K562 (cell line): ENCODE data around the gene SERTAD1. TPM values are rescaled to one million over a fixed set of nuclear protein-coding genes. Genes with fewer than 3 reads are reported as not detected.
A peak's percentile ranks its signal among the peaks of the same experiment; 100 is the strongest.
"Not testable (repeated sequence)": the region's sequence is repeated elsewhere in the genome, so short reads cannot be mapped to it uniquely, and the experiment has no call there.

Experiments
- ATAC-seq: fragments of 200-7000 bp; cut with Tn5 transposase; 3 replicates; pipeline ENCODE4 v1.9.1; 2020; ENCODE audit warnings: moderate library complexity
- BruUV-seq: library from RNA; stranded (reverse); fragments of 400-500 nt; replicated peaks from 2 replicates; lab custom pipeline; 2021; lab: Mats Ljungman, UMichigan
- CTCF ChIA-PET: fragments of 300-600 bp; formaldehyde crosslinking; extraction: SDS; loops from one replicate; lab custom pipeline; 2021; ENCODE audit warnings: low intra/inter-chr PET ratio; lab: Yijun Ruan, JAX
- POLR2A ChIA-PET: fragments of 300-600, 350-650 bp; sonication (Branson Sonifier 250); formaldehyde crosslinking; extraction: SDS; loops from one replicate; lab custom pipeline; 2021; ENCODE audit warnings: antibody characterized with exemption, inconsistent platforms; lab: Yijun Ruan, JAX
- DNase-seq, 4 experiments: peaks; one replicate each; pipeline versions ENCODE4 v3.0.0 to v3.0.0-alpha.2; 2011 to 2018; ENCODE audit warnings: low spot score in 3 of 4, mixed read lengths in 3 of 4; ENCODE audit errors: extremely low read depth in 1 of 4
- FAIRE-seq: peaks from 2 replicates; lab custom pipeline; 2011; peaks lifted over from hg19 to GRCh38; lab: Jason Lieb, UNC
- H2AFZ ChIP-seq: 2 replicates; pipeline ENCODE4 v1.6.0; 2011; ENCODE audit warnings: low read depth, low read length, control low read depth, inconsistent platforms
- H3K27ac ChIP-seq: fragments of 200-600 bp; 3 replicates; pipeline ENCODE4 v1.8.0; 2011; ENCODE audit warnings: low read depth, mild to moderate bottlenecking, control low read depth, inconsistent platforms, low read length, moderate library complexity, mixed read lengths; ENCODE audit errors: extremely low read depth
- H3K27me3 ChIP-seq, 2 experiments: fragments of 300-600 bp in 1 of 2; 2 replicates in 1 of 2; 3 replicates in 1 of 2; pipeline versions ENCODE4 v1.6.0 to v1.8.0; 2011; ENCODE audit warnings: inconsistent platforms in 2 of 2, low read length in 2 of 2, mild to moderate bottlenecking in 1 of 2, mixed read lengths in 1 of 2, moderate library complexity in 1 of 2; ENCODE audit not compliant: control insufficient read depth in 2 of 2, insufficient read depth in 2 of 2
- H3K36me3 ChIP-seq: fragments of 300-600 bp; 3 replicates; pipeline ENCODE4 v1.8.0; 2011; ENCODE audit warnings: mild to moderate bottlenecking, low read length, inconsistent platforms; ENCODE audit not compliant: control insufficient read depth, insufficient read depth
- H3K4me1 ChIP-seq, 2 experiments: fragments of 200-600 bp in 1 of 2; replicated peaks in 1 of 2; 2 replicates in 1 of 2; 3 replicates in 1 of 2; pipeline versions ENCODE4 v1.5.1 to v1.8.0; 2011; ENCODE audit warnings: inconsistent platforms in 2 of 2, low read length in 2 of 2, mild to moderate bottlenecking in 1 of 2, mixed read lengths in 1 of 2, moderate library complexity in 1 of 2; ENCODE audit not compliant: control insufficient read depth in 2 of 2, insufficient read depth in 2 of 2
- H3K4me2 ChIP-seq: 2 replicates; pipeline ENCODE4 v1.6.1; 2011; ENCODE audit warnings: low read length, control low read depth, inconsistent platforms, mixed read lengths; ENCODE audit not compliant: insufficient read depth
- H3K4me3 ChIP-seq: fragments of 200-600 bp; sonication (generic), shearing (Covaris generic); 2 replicates; pipeline ENCODE4 v1.5.1; 2016; ENCODE audit warnings: control low read depth, inconsistent platforms
- H3K79me2 ChIP-seq: fragments of 200-600 bp; 3 replicates; pipeline ENCODE4 v1.8.0; 2011; ENCODE audit warnings: low read length, inconsistent platforms; ENCODE audit not compliant: control insufficient read depth, insufficient read depth
- H3K9ac ChIP-seq, 2 experiments: 2 replicates each; pipeline versions ENCODE4 v1.6.0 to v1.6.1; 2011; ENCODE audit warnings: low read depth in 2 of 2, low read length in 2 of 2, control low read depth in 1 of 2, inconsistent platforms in 1 of 2, mild to moderate bottlenecking in 1 of 2, mixed read lengths in 1 of 2; ENCODE audit not compliant: insufficient read depth in 1 of 2
- H3K9me1 ChIP-seq: one replicate; pipeline ENCODE4 v1.6.0; 2011; ENCODE audit warnings: inconsistent platforms, mild to moderate bottlenecking, low read length, moderate library complexity; ENCODE audit not compliant: control insufficient read depth, insufficient read depth
- H3K9me3 ChIP-seq: replicated peaks from 2 replicates; pipeline ENCODE4 v1.5.1; 2011; ENCODE audit warnings: low read depth, low read length, inconsistent platforms; ENCODE audit not compliant: control insufficient read depth, insufficient read depth
- H4K20me1 ChIP-seq: replicated peaks from 2 replicates; pipeline ENCODE4 v1.6.1; 2011; ENCODE audit warnings: low read length, inconsistent platforms, mixed read lengths; ENCODE audit not compliant: control insufficient read depth, insufficient read depth
- ATF7 ChIP-seq: fragments of 450-650 bp; IDR thresholded peaks from 2 replicates; pipeline ENCODE4 v1.7.1; 2014; ENCODE audit warnings: mild to moderate bottlenecking, moderate library complexity
- MYNN ChIP-seq, 2 experiments: sonication (generic); formaldehyde crosslinking in 1 of 2; IDR thresholded peaks; 2 replicates each; pipeline versions ENCODE4 v1.5.0 to v1.6.1; 2016 to 2020; ENCODE audit warnings: antibody characterized with exemption in 1 of 2, missing genetic modification reagents in 1 of 2
- RBFOX2 ChIP-seq: fragments of 200-400 bp; formaldehyde crosslinking; IDR thresholded peaks from 2 replicates; pipeline ENCODE4 v1.6.1; 2017; ENCODE audit warnings: low read depth, mild to moderate bottlenecking, low read length, moderate library complexity
- SPI1 ChIP-seq: IDR thresholded peaks from 2 replicates; pipeline ENCODE4 v1.6.1; 2011; ENCODE audit warnings: low read depth, low read length, control low read depth, borderline replicate concordance
- WGBS: fragments of 100-300 bp; shearing (Covaris generic); methylation state at CpG from one replicate; pipeline ENCODE4 v1.1.6; 2016; ENCODE audit warnings: low coverage, mixed read lengths; ENCODE audit not compliant: insufficient coverage; ENCODE audit errors: missing lambda C conversion rate; 5-methylcytosine and 5-hydroxymethylcytosine counted together
- in situ Hi-C: fragments of 300-500 bp; cut with MboI; formaldehyde crosslinking; loops from 4 replicates; pipeline ENCODE4 v1.15.0; 2018; ENCODE audit warnings: inconsistent platforms, mixed read lengths
- intact Hi-C: fragments of 100-400 bp; cut with micrococcal nuclease; formaldehyde crosslinking; loops from 2 replicates; pipeline ENCODE4 v1.14.2; 2022
- polyA plus RNA-seq, 8 experiments: library from polyadenylated mRNA; depleted of rRNA in 4 of 8; stranded (reverse) in 5 of 8; unstranded in 3 of 8; fragments of >200 nt; fragmentation: Nextera tagmentation in 2 of 8; fragmentation: Illumina TruSeq in 1 of 8; extraction: Ambion mirVana in 2 of 8; extraction: Trizol in 1 of 8; gene quantifications; 2 replicates each; pipeline versions ENCODE4 v1.2.1 to v1.2.3, GENCODE V29; 2011 to 2014; ENCODE audit warnings: inconsistent platforms in 1 of 8, missing spikeins in 1 of 8
- total RNA-seq, 7 experiments: library from RNA; depleted of rRNA in 6 of 7; stranded (reverse); fragments of >200 nt in 6 of 7; fragmentation: Illumina TruSeq in 2 of 7; extraction: Trizol in 2 of 7; gene quantifications; 2 replicates each; pipeline versions ENCODE4 v1.2.1 to v1.2.3, GENCODE V29; 2011 to 2021; ENCODE audit warnings: low replicate concordance in 1 of 7
- TF ChIP-seq, protein P1 (sequence below): sonication (generic); formaldehyde crosslinking; IDR thresholded peaks from 2 replicates; pipeline ENCODE4 v1.8.1; 2023; ENCODE audit warnings: mild to moderate bottlenecking, missing genetic modification reagents
- TF ChIP-seq, protein P2 (sequence below): sonication (generic); formaldehyde crosslinking; IDR thresholded peaks from 2 replicates; pipeline ENCODE4 v1.8.0; 2023; ENCODE audit warnings: mild to moderate bottlenecking, missing genetic modification reagents
- TF ChIP-seq, protein P3 (sequence below), 2 experiments: fragments of 450-650 bp in 1 of 2; sonication (generic) in 1 of 2; formaldehyde crosslinking in 1 of 2; IDR thresholded peaks in 1 of 2; conservative IDR thresholded peaks in 1 of 2; 2 replicates each; pipeline versions ENCODE4 v1.6.1 to v1.8.1; 2016 to 2023; ENCODE audit warnings: mild to moderate bottlenecking in 2 of 2, moderate library complexity in 2 of 2, inconsistent platforms in 1 of 2, missing genetic modification reagents in 1 of 2

Gene SERTAD1
- total and polyA plus RNA-seq, 9 of the 15 experiments (the other 6 are each of a cell fraction or from before 2014, with no cell fraction given): 0.15 to 8.7 (median 4.9) TPM

DNA sequence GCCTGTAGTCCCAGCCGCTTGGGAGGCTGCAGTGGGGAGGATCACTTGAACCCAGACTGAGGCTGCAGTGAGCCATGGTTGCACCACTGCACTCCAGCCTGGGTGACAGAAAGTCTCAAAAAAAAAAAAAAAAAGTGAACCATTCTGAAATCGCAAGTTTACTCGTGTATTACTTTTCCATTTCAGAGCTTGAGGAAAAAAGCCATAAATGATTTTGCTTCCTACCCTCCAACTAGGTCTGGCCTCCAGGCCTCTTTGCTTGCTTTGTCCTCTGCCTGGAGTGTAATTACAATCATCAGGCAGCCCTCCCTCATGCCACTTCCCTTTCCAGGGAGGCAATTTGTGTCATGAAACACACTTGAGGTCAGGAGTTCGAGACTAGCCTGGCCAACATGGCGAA, 31.3 kb upstream of the SERTAD1 start (continued):
- TF ChIP-seq, protein P1, sequence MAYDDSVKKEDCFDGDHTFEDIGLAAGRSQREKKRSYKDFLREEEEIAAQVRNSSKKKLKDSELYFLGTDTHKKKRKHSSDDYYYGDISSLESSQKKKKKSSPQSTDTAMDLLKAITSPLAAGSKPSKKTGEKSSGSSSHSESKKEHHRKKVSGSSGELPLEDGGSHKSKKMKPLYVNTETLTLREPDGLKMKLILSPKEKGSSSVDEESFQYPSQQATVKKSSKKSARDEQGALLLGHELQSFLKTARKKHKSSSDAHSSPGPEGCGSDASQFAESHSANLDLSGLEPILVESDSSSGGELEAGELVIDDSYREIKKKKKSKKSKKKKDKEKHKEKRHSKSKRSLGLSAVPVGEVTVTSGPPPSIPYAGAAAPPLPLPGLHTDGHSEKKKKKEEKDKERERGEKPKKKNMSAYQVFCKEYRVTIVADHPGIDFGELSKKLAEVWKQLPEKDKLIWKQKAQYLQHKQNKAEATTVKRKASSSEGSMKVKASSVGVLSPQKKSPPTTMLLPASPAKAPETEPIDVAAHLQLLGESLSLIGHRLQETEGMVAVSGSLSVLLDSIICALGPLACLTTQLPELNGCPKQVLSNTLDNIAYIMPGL: no peak
- TF ChIP-seq, protein P2, sequence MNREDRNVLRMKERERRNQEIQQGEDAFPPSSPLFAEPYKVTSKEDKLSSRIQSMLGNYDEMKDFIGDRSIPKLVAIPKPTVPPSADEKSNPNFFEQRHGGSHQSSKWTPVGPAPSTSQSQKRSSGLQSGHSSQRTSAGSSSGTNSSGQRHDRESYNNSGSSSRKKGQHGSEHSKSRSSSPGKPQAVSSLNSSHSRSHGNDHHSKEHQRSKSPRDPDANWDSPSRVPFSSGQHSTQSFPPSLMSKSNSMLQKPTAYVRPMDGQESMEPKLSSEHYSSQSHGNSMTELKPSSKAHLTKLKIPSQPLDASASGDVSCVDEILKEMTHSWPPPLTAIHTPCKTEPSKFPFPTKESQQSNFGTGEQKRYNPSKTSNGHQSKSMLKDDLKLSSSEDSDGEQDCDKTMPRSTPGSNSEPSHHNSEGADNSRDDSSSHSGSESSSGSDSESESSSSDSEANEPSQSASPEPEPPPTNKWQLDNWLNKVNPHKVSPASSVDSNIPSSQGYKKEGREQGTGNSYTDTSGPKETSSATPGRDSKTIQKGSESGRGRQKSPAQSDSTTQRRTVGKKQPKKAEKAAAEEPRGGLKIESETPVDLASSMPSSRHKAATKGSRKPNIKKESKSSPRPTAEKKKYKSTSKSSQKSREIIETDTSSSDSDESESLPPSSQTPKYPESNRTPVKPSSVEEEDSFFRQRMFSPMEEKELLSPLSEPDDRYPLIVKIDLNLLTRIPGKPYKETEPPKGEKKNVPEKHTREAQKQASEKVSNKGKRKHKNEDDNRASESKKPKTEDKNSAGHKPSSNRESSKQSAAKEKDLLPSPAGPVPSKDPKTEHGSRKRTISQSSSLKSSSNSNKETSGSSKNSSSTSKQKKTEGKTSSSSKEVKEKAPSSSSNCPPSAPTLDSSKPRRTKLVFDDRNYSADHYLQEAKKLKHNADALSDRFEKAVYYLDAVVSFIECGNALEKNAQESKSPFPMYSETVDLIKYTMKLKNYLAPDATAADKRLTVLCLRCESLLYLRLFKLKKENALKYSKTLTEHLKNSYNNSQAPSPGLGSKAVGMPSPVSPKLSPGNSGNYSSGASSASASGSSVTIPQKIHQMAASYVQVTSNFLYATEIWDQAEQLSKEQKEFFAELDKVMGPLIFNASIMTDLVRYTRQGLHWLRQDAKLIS (CRISPR knock-in tag): no peak
- TF ChIP-seq SPI1: no peak

DNA sequence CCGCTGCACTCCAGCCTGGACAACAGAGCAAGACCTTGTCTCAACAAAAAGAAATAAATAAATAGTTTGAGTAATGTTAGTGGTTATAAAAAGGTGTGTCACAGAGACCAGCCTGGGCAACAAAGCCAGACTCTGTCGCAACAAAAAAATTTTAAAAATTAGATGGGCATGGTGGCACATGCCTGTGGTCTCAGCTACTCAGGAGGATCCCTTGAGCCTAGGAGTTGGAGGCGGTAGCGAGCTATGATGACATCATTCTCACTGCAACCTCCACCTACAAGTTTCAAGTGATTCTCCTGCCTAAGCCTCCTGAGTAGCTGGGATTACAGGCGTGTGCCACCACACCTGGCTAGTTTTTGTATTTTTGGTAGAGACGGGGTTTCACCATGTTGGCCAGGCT, 28.2 kb upstream of the SERTAD1 start:
- H2AFZ ChIP-seq; ATAC-seq; CTCF ChIA-PET; intact Hi-C loops; DNase-seq; FAIRE-seq; H3K27ac ChIP-seq; H3K4me2 ChIP-seq; BruUV-seq; H3K9ac ChIP-seq; H3K4me3 ChIP-seq; H3K4me1 ChIP-seq; in situ Hi-C loops; H3K27me3 ChIP-seq; H3K9me1 ChIP-seq; H4K20me1 ChIP-seq; H3K79me2 ChIP-seq; H3K9me3 ChIP-seq; TF ChIP-seq MYNN (CRISPR knock-in tag; IDR thresholded peaks at IDR 0.05): not testable (repeated sequence)
- POLR2A ChIA-PET: interaction anchor here (0.6 to 4.2 kb wide), 8 partner anchors 8 to 156 kb away, joined by 3 to 43 read pairs (median 3); partner anchors contain the start of gene BLVRB
- TF ChIP-seq ATF7 (peak; percentile 34; the same call in 1 of the 2 replicates), RBFOX2 (peak; percentile 26; the same call in 1 of the 2 replicates), MYNN (IDR thresholded peaks at IDR 0.05) (peak; percentile 22; the same call in 1 of the 2 replicates)
- TF ChIP-seq, protein P3, sequence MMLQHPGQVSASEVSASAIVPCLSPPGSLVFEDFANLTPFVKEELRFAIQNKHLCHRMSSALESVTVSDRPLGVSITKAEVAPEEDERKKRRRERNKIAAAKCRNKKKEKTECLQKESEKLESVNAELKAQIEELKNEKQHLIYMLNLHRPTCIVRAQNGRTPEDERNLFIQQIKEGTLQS (IDR thresholded peaks at IDR 0.05): peak; percentile 65
- TF ChIP-seq, protein P3 (CRISPR knock-in tag; conservative IDR thresholded peaks at IDR 0.05): not testable (repeated sequence)
- whole genome bisulfite sequencing: 94% methylated on average over 4 of the region's 6 CpGs
- peaks cover 84% of the 10 kb centered on the region for H3K36me3 ChIP-seq
